AG04450 (cell line): ENCODE results near the gene BCL11A. TPM values are rescaled to one million over a fixed set of nuclear protein-coding genes. Genes with fewer than 3 reads are reported as not detected.

Experiments
- CTCF ChIA-PET: fragments of 300-600, 350-600 bp; formaldehyde crosslinking; extraction: SDS; loops from one replicate; lab custom pipeline; 2022; ENCODE audit warnings: antibody characterized with exemption, inconsistent platforms; lab: Charles Lee
- POLR2A ChIA-PET: fragments of 350-600 bp; formaldehyde crosslinking; extraction: SDS; loops from one replicate; lab custom pipeline; 2021; ENCODE audit warnings: antibody characterized with exemption, inconsistent platforms; lab: Yijun Ruan, JAX
- DNase-seq: peaks from one replicate; pipeline ENCODE4 v3.0.0-alpha.2; 2011; ENCODE audit warnings: low read depth, low spot score
- H3K27ac ChIP-seq: one replicate; pipeline ENCODE4 v1.5.1; 2012; ENCODE audit warnings: low read depth, low read length, control low read depth
- H3K27me3 ChIP-seq: one replicate; pipeline ENCODE4 v1.6.0; 2012; ENCODE audit warnings: low read length; ENCODE audit not compliant: control insufficient read depth, insufficient read depth
- H3K4me3 ChIP-seq: 2 replicates; pipeline ENCODE4 v1.5.1; 2011; ENCODE audit warnings: mild to moderate bottlenecking, low read depth, low read length, control low read depth
- H3K9me3 ChIP-seq: 2 replicates; pipeline ENCODE4 v1.5.1; 2012; ENCODE audit warnings: low read length; ENCODE audit not compliant: control insufficient read depth, insufficient read depth
- polyA plus RNA-seq: library from polyadenylated mRNA; depleted of rRNA; stranded (reverse); fragments of >200 nt; gene quantifications from 2 replicates; pipeline ENCODE4 v1.2.3, GENCODE V29; 2011
- TF ChIP-seq, protein P1 (sequence below): IDR thresholded peaks from 2 replicates; pipeline ENCODE4 v1.5.1; 2011; ENCODE audit warnings: low read depth, low read length, control low read depth, inconsistent platforms

The BCL11A gene
- polyA plus RNA-seq, 1 experiment: 1.1 TPM

GRCh38 chr2:60447943-60448342, 105.5 kb downstream of the BCL11A start:
- TF ChIP-seq, protein P1, sequence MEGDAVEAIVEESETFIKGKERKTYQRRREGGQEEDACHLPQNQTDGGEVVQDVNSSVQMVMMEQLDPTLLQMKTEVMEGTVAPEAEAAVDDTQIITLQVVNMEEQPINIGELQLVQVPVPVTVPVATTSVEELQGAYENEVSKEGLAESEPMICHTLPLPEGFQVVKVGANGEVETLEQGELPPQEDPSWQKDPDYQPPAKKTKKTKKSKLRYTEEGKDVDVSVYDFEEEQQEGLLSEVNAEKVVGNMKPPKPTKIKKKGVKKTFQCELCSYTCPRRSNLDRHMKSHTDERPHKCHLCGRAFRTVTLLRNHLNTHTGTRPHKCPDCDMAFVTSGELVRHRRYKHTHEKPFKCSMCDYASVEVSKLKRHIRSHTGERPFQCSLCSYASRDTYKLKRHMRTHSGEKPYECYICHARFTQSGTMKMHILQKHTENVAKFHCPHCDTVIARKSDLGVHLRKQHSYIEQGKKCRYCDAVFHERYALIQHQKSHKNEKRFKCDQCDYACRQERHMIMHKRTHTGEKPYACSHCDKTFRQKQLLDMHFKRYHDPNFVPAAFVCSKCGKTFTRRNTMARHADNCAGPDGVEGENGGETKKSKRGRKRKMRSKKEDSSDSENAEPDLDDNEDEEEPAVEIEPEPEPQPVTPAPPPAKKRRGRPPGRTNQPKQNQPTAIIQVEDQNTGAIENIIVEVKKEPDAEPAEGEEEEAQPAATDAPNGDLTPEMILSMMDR: no peak
- CTCF ChIA-PET: no interaction called here

DNA sequence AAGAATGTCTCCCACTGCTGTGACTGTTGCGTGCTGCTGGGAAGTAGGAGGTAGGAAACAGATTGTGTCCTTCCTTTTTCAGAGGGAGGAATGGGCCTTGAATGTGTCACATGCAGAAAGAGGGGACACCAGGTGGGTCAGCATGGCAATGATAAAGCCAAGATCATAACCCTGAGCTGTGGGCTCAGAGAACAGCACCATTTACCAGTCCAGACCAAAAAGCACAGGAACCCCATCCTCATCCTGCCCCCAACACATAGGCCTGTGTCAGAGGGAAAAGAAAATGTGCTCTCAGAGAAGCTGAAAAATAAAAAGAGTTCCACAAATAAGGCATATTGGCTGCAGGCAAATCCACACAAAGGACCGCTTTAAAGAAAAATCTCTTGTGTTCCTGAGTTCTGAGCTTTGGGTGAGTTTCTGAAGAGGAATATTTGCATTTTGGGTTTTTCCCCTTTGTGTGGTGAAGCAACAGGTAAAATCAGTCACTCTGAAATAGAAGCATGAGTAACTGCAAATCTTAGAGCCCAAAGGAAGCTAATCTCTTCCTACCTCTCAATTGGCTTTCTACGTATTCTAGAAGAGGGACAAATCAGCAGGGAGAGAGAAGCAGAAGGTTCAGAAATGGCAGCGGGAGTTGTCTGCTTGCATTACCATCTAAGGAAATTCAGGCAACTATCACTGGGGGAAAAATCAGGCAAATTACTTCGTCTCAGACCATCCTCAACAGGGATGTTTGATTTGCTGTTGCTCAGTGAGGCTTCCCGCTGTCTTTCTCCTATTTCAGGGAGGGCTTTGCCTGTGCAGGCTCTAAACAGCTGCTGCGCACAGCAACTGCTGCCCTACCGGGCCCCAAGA, 106.8 kb downstream of the BCL11A start:
- H3K27me3 ChIP-seq: no peaks in the 10 kb centered on the region
- H3K4me3 ChIP-seq: no peak overlapping the region
- no peaks in the 10 kb centered on the region for H3K9me3 ChIP-seq
- TF ChIP-seq, protein P1: no peak
- DNase-seq: no peak
- H3K27ac ChIP-seq: no peak overlapping the region
- ChIA-PET POLR2A (no interaction called here), CTCF (no interaction called here)

More at GRCh38 chr2:60447943-60448342, 105.5 kb downstream of the BCL11A start:
- no peak for DNase-seq
- Histone ChIP-seq H3K27ac (no peak overlapping the region), H3K27me3 (no peaks in the 10 kb centered on the region), H3K9me3 (no peaks in the 10 kb centered on the region), H3K4me3 (no peak overlapping the region)
- POLR2A ChIA-PET: no interaction called here

DNA sequence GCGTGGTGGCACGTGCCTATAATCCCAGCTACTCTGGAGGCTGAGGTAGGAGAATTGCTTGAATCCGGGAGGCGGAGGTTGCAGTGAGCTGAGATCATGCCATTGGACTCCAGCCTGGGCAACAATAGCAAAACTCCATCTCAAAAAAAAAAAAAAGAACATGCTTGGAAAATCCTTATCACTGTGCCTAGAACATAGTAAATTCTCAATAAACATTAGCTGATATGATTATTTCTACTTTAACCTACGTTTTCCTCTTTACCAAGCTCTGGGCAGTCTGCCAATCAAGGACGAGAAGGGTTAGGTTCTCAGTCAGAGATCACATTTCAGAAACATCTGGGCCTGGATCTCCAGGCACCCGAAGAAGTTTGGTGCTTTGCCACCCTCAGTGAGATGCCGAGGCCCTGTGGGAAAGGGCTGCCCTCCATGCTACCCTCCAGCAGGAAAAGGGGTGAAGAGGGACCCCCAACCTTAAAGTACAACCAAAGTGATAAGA, 107.7 kb downstream of the BCL11A start:
- POLR2A ChIA-PET: no interaction called here
- Histone ChIP-seq H3K27ac (no peak overlapping the region), H3K9me3 (no peaks in the 10 kb centered on the region), H3K4me3 (no peak overlapping the region), H3K27me3 (no peaks in the 10 kb centered on the region)
- TF ChIP-seq, protein P1: no peak
- DNase-seq: no peak
- CTCF ChIA-PET: no interaction called here

GRCh38 chr2:60442608-60443007, 110.8 kb downstream of the BCL11A start:
- TF ChIP-seq, protein P1: no peak
- POLR2A ChIA-PET: no interaction called here
- no peak overlapping the region for H3K27ac ChIP-seq
- no peaks in the 10 kb centered on the region; the same call in 1 of the 2 replicates for H3K9me3 ChIP-seq
- no peaks in the 10 kb centered on the region for H3K27me3 ChIP-seq
- no peak for DNase-seq
- H3K4me3 ChIP-seq: no peak overlapping the region
- CTCF ChIA-PET: no interaction called here

- Histone ChIP-seq H3K27me3 (no peaks in the 10 kb centered on the region), H3K4me3 (no peak overlapping the region), H3K9me3 (no peaks in the 10 kb centered on the region; the same call in 1 of the 2 replicates), H3K27ac (no peak overlapping the region)
- ChIA-PET CTCF (interaction anchor here (1.0 kb wide), 1 partner anchor 13 kb away, joined by 5 read pairs; no protein-coding TSS in a partner anchor), POLR2A (no interaction called here)
- DNase-seq: no peak
- TF ChIP-seq, protein P1: no peak
These were observed 111.7 kb downstream of the BCL11A start for GRCh38 chr2:60441800-60442199.
